Loucy (cell line): Measurements from ENCODE around the gene ASIP.
A peak's percentile ranks its signal among the peaks of the same experiment; 100 is the strongest.

Experiments
- H2AFZ ChIP-seq: fragments of 200-600 bp; sonication (generic); 2 replicates; pipeline ENCODE4 v1.6.0; 2016; ENCODE audit warnings: antibody characterized with exemption, mild to moderate bottlenecking, low read length, moderate library complexity
- H3F3A ChIP-seq: fragments of 200-600 bp; 2 replicates; pipeline ENCODE4 v1.6.0; 2016; ENCODE audit warnings: antibody characterized with exemption, low read depth, mild to moderate bottlenecking
- H3K27me3 ChIP-seq: fragments of 200-600 bp; sonication (generic); 2 replicates; pipeline ENCODE4 v1.6.1; 2014; ENCODE audit warnings: low read length, mild to moderate bottlenecking; ENCODE audit not compliant: insufficient read depth, poor library complexity, severe bottlenecking
- H3K36me3 ChIP-seq: fragments of 200-600 bp; sonication (generic); 2 replicates; pipeline ENCODE4 v1.6.1; 2016; ENCODE audit warnings: low read length; ENCODE audit not compliant: insufficient read depth
- H3K4me1 ChIP-seq: fragments of 200-600 bp; sonication (generic); 2 replicates; pipeline ENCODE4 v1.5.1; 2014; ENCODE audit warnings: low read length, mild to moderate bottlenecking; ENCODE audit not compliant: insufficient read depth, poor library complexity, severe bottlenecking
- H3K4me2 ChIP-seq: fragments of 200-600 bp; sonication (generic); 2 replicates; pipeline ENCODE4 v1.6.0; 2014; ENCODE audit warnings: antibody characterized with exemption, low read length, low read depth, mild to moderate bottlenecking; ENCODE audit not compliant: poor library complexity, severe bottlenecking
- H3K4me3 ChIP-seq: fragments of 200-600 bp; sonication (generic); 2 replicates; pipeline ENCODE4 v1.5.1; 2014; ENCODE audit warnings: low read length, mild to moderate bottlenecking, mixed read lengths; ENCODE audit not compliant: poor library complexity, severe bottlenecking
- H3K79me2 ChIP-seq: fragments of 200-600 bp; sonication (generic); 2 replicates; pipeline ENCODE4 v1.6.1; 2014; ENCODE audit warnings: low read length; ENCODE audit not compliant: insufficient read depth
- H3K9ac ChIP-seq: fragments of 200-600 bp; sonication (generic); 2 replicates; pipeline ENCODE4 v1.6.0; 2014; ENCODE audit warnings: mild to moderate bottlenecking, low read depth, low read length, moderate library complexity; ENCODE audit not compliant: poor library complexity, severe bottlenecking
- H3K9me2 ChIP-seq: fragments of 200-600 bp; sonication (generic); replicated peaks from 2 replicates; pipeline ENCODE4 v1.6.1; 2016; ENCODE audit warnings: low read depth, low read length, mixed read lengths
- H3K9me3 ChIP-seq: fragments of 200-600 bp; sonication (generic); 2 replicates; pipeline ENCODE4 v1.6.1; 2014; ENCODE audit warnings: mild to moderate bottlenecking, antibody characterized with exemption, low read length, low read depth; ENCODE audit not compliant: insufficient read depth
- H4K20me1 ChIP-seq: fragments of 200-600 bp; sonication (generic); 2 replicates; pipeline ENCODE4 v1.6.0; 2014; ENCODE audit warnings: antibody characterized with exemption, low read length, mild to moderate bottlenecking; ENCODE audit not compliant: insufficient read depth, poor library complexity, severe bottlenecking
- CTCF ChIP-seq: fragments of 200-600 bp; sonication (generic); conservative IDR thresholded peaks from 2 replicates; pipeline ENCODE4 v1.5.1; 2014; ENCODE audit warnings: mild to moderate bottlenecking, antibody characterized with exemption, low read length
- EZH2phosphoT487 ChIP-seq: fragments of 200-600 bp; IDR thresholded peaks from 2 replicates; pipeline ENCODE4 v1.6.1; 2018; ENCODE audit warnings: antibody characterized with exemption, mild to moderate bottlenecking, moderate library complexity, borderline replicate concordance

The ASIP gene

GRCh38 chr20:34310481-34311117 is 69.4 kb downstream of the ASIP start:
- Histone ChIP-seq H3K9ac (no peak overlapping the region), H3F3A (no peaks in the 10 kb centered on the region), H3K27me3 (no peaks in the 10 kb centered on the region), H3K4me1 (no peaks in the 10 kb centered on the region), H3K4me2 (no peak overlapping the region), H4K20me1 (no peaks in the 10 kb centered on the region), H3K36me3 (no peaks in the 10 kb centered on the region), H2AFZ (no peak overlapping the region), H3K9me2 (no peaks in the 10 kb centered on the region), H3K79me2 (no peaks in the 10 kb centered on the region), H3K4me3 (no peak overlapping the region), H3K9me3 (no peaks in the 10 kb centered on the region)
- TF ChIP-seq CTCF (no peak), EZH2phosphoT487 (no peak)

GRCh38 chr20:34311118-34312023 is 70.1 kb downstream of the ASIP start:
- no peak overlapping the region for H3K4me2 ChIP-seq
- H3K36me3 ChIP-seq = no peaks in the 10 kb centered on the region
- H3K9me3 ChIP-seq = no peaks in the 10 kb centered on the region
- no peaks in the 10 kb centered on the region for H3F3A ChIP-seq
- no peaks in the 10 kb centered on the region for H4K20me1 ChIP-seq
- H3K27me3 ChIP-seq = no peaks in the 10 kb centered on the region
- H3K4me1 ChIP-seq = no peaks in the 10 kb centered on the region
- no peaks in the 10 kb centered on the region for H3K79me2 ChIP-seq
- no peak overlapping the region for H2AFZ ChIP-seq
- H3K9ac ChIP-seq = no peak overlapping the region
- TF ChIP-seq CTCF (no peak), EZH2phosphoT487 (no peak)
- no peak overlapping the region for H3K4me3 ChIP-seq
- no peaks in the 10 kb centered on the region for H3K9me2 ChIP-seq

GRCh38 chr20:34312024-34312460 is 70.8 kb downstream of the ASIP start:
- Histone ChIP-seq H3K4me2 (peak overlapping the region; percentile 63), H3K4me1 (no peaks in the 10 kb centered on the region), H3K9me2 (no peaks in the 10 kb centered on the region), H2AFZ (peak overlapping the region; percentile 89), H3K79me2 (no peaks in the 10 kb centered on the region), H3K9me3 (no peaks in the 10 kb centered on the region), H3F3A (no peaks in the 10 kb centered on the region), H3K9ac (peak overlapping the region; percentile 42), H3K4me3 (peak overlapping the region; percentile 62), H4K20me1 (no peaks in the 10 kb centered on the region), H3K27me3 (no peaks in the 10 kb centered on the region), H3K36me3 (no peaks in the 10 kb centered on the region)
- TF ChIP-seq EZH2phosphoT487 (no peak), CTCF (no peak)
